H9 (cell line): Measurements from ENCODE around the gene RPGR. TPM values are rescaled to one million over a fixed set of nuclear protein-coding genes. Genes with fewer than 3 reads are reported as not detected.

Experiments
- DNase-seq: peaks from one replicate; pipeline ENCODE4 v3.0.0-alpha.2; 2017
- H2AFZ ChIP-seq: one replicate; pipeline ENCODE4 v1.6.1; 2013; ENCODE audit warnings: mild to moderate bottlenecking, low read length, control low read depth, moderate library complexity
- H2AK5ac ChIP-seq: 2 replicates; pipeline ENCODE4 v1.6.1; 2013; ENCODE audit warnings: low read length, control low read depth, mixed read lengths; ENCODE audit not compliant: insufficient read length
- H2BK120ac ChIP-seq: one replicate; pipeline ENCODE4 v1.6.1; 2013; ENCODE audit warnings: low read depth, mild to moderate bottlenecking, low read length, control low read depth, inconsistent platforms; ENCODE audit not compliant: poor library complexity, severe bottlenecking
- H2BK12ac ChIP-seq: 2 replicates; pipeline ENCODE4 v1.6.1; 2013; ENCODE audit warnings: low read length, control low read depth, mixed read lengths, low read depth; ENCODE audit not compliant: insufficient read length
- H2BK15ac ChIP-seq: 2 replicates; pipeline ENCODE4 v1.6.1; 2013; ENCODE audit warnings: low read depth, low read length, control low read depth
- H2BK20ac ChIP-seq: one replicate; pipeline ENCODE4 v1.6.1; 2013; ENCODE audit warnings: low read depth, mild to moderate bottlenecking, low read length, control low read depth, inconsistent platforms; ENCODE audit not compliant: poor library complexity, severe bottlenecking
- H2BK5ac ChIP-seq: 2 replicates; pipeline ENCODE4 v1.6.1; 2013; ENCODE audit warnings: low read length, control low read depth, mixed read lengths; ENCODE audit not compliant: insufficient read length
- H3K14ac ChIP-seq: 2 replicates; pipeline ENCODE4 v1.6.1; 2013; ENCODE audit warnings: low read length, control low read depth; ENCODE audit not compliant: insufficient read depth
- H3K18ac ChIP-seq: 2 replicates; pipeline ENCODE4 v1.6.1; 2013; ENCODE audit warnings: low read depth, mild to moderate bottlenecking, mixed read lengths, low read length, control low read depth; ENCODE audit not compliant: insufficient read length
- H3K23ac ChIP-seq: 2 replicates; pipeline ENCODE4 v1.6.1; 2013; ENCODE audit warnings: low read length, control low read depth, mixed read lengths, low read depth; ENCODE audit not compliant: insufficient read length
- H3K23me2 ChIP-seq: 2 replicates; pipeline ENCODE4 v1.6.1; 2013; ENCODE audit warnings: low read depth, mild to moderate bottlenecking, mixed read lengths, low read length, control low read depth; ENCODE audit not compliant: insufficient read length, poor library complexity, severe bottlenecking
- H3K27ac ChIP-seq: 2 replicates; pipeline ENCODE4 v1.5.1; 2013; ENCODE audit warnings: low read length, control low read depth, mixed read lengths, low read depth; ENCODE audit not compliant: insufficient read length
- H3K27me3 ChIP-seq: 2 replicates; pipeline ENCODE4 v1.6.1; 2013; ENCODE audit warnings: low read length, control low read depth, inconsistent platforms; ENCODE audit not compliant: insufficient read depth
- H3K4ac ChIP-seq: 2 replicates; pipeline ENCODE4 v1.6.1; 2013; ENCODE audit warnings: low read depth, mild to moderate bottlenecking, control low read depth, inconsistent platforms, low read length, moderate library complexity
- H3K4me1 ChIP-seq: 2 replicates; pipeline ENCODE4 v1.6.1; 2013; ENCODE audit warnings: low read length, control low read depth, inconsistent platforms; ENCODE audit not compliant: insufficient read depth
- H3K4me2 ChIP-seq: 2 replicates; pipeline ENCODE4 v1.6.1; 2013; ENCODE audit warnings: low read length, control low read depth, mixed read lengths; ENCODE audit not compliant: insufficient read length, insufficient read depth
- H3K56ac ChIP-seq: 2 replicates; pipeline ENCODE4 v1.6.1; 2013; ENCODE audit warnings: low read depth, mild to moderate bottlenecking, mixed read lengths, low read length, control low read depth; ENCODE audit not compliant: insufficient read length
- H3K79me1 ChIP-seq: 2 replicates; pipeline ENCODE4 v1.6.1; 2013; ENCODE audit warnings: low read depth, mild to moderate bottlenecking, moderate library complexity, low read length, control low read depth, inconsistent platforms; ENCODE audit not compliant: insufficient read depth, poor library complexity, severe bottlenecking
- H3K79me2 ChIP-seq: 2 replicates; pipeline ENCODE4 v1.6.1; 2013; ENCODE audit warnings: low read length, control low read depth, inconsistent platforms; ENCODE audit not compliant: insufficient read depth
- H3K9ac ChIP-seq: 2 replicates; pipeline ENCODE4 v1.6.1; 2013; ENCODE audit warnings: low read length, control low read depth, mixed read lengths; ENCODE audit not compliant: insufficient read length; ENCODE audit errors: extremely low read depth
- H3K9me3 ChIP-seq: one replicate; pipeline ENCODE4 v1.6.1; 2013; ENCODE audit warnings: low read depth, low read length, inconsistent platforms; ENCODE audit not compliant: control insufficient read depth
- H3T11ph ChIP-seq: one replicate; pipeline ENCODE4 v1.6.1; 2013; ENCODE audit warnings: mild to moderate bottlenecking, low read length, control low read depth, inconsistent platforms
- H4K20me1 ChIP-seq: one replicate; pipeline ENCODE4 v1.6.1; 2013; ENCODE audit not compliant: control insufficient read depth, insufficient read length, insufficient read depth
- H4K5ac ChIP-seq: 2 replicates; pipeline ENCODE4 v1.6.1; 2013; ENCODE audit warnings: low read depth, mild to moderate bottlenecking, mixed read lengths, low read length, control low read depth; ENCODE audit not compliant: insufficient read length
- H4K8ac ChIP-seq: replicated peaks from 2 replicates; pipeline ENCODE4 v1.6.1; 2013; ENCODE audit warnings: low read length, control low read depth, mixed read lengths, low read depth; ENCODE audit not compliant: insufficient read length
- H4K91ac ChIP-seq: 2 replicates; pipeline ENCODE4 v1.6.1; 2013; ENCODE audit warnings: low read depth, mild to moderate bottlenecking, moderate library complexity, mixed read lengths, low read length, control low read depth; ENCODE audit not compliant: insufficient read length
- H3K27ac Mint-ChIP-seq, 3 experiments: 2 replicates in 2 of 3; 3 replicates in 1 of 3; pipeline ENCODE4 v1.8.0; 2020 to 2021; ENCODE audit warnings: mixed read lengths in 3 of 3, mild to moderate bottlenecking in 1 of 3, moderate library complexity in 1 of 3
- H3K27me3 Mint-ChIP-seq: 2 replicates; pipeline ENCODE4 v1.8.0; 2021; ENCODE audit warnings: low read depth, mild to moderate bottlenecking, moderate library complexity, mixed read lengths
- H3K36me3 Mint-ChIP-seq, 3 experiments: 2 replicates in 2 of 3; 3 replicates in 1 of 3; pipeline ENCODE4 v1.8.0; 2020 to 2021; ENCODE audit warnings: low read depth in 3 of 3, mixed read lengths in 3 of 3; ENCODE audit not compliant: insufficient read depth in 1 of 3
- H3K4me1 Mint-ChIP-seq, 2 experiments: 2 replicates each; pipeline ENCODE4 v1.8.0; 2020; ENCODE audit warnings: mixed read lengths in 2 of 2
- H3K4me3 Mint-ChIP-seq, 2 experiments: 2 replicates in 1 of 2; 3 replicates in 1 of 2; pipeline ENCODE4 v1.8.0; 2020 to 2021; ENCODE audit warnings: mild to moderate bottlenecking in 2 of 2, mixed read lengths in 2 of 2, moderate library complexity in 1 of 2
- H3K9me3 Mint-ChIP-seq, 2 experiments: 2 replicates in 1 of 2; 3 replicates in 1 of 2; pipeline ENCODE4 v1.8.0; 2020; ENCODE audit warnings: mild to moderate bottlenecking in 2 of 2, mixed read lengths in 2 of 2, moderate library complexity in 1 of 2
- CTCF ChIP-seq: fragments of 200-600 bp; sonication (generic); conservative IDR thresholded peaks from 3 replicates; pipeline ENCODE4 v1.8.0; 2021; ENCODE audit warnings: antibody characterized with exemption, mild to moderate bottlenecking
- WGBS: extraction: QIAGEN DNeasy Blood & Tissue Kit; methylation state at CpG from one replicate; pipeline ENCODE4 v1.1.7; 2013; ENCODE audit warnings: missing lambda C conversion rate, low lambda C conversion rate, mixed read lengths; ENCODE audit not compliant: insufficient read length; ENCODE audit errors: extremely low coverage; 5-methylcytosine and 5-hydroxymethylcytosine counted together
- total RNA-seq: library from RNA; stranded (reverse); gene quantifications from 2 replicates; pipeline ENCODE4 v1.2.1, GENCODE V29; 2021

The RPGR gene
- total RNA-seq, 1 experiment from 2014 or later: 7.3 TPM

GRCh38 chrX:38277802-38278201 is 49.5 kb downstream of the RPGR start:
- H3K79me2 ChIP-seq: no peaks in the 10 kb centered on the region
- no peaks in the 10 kb centered on the region for H3K23me2 ChIP-seq
- no peak overlapping the region for H3K18ac ChIP-seq
- no peak overlapping the region for H3K27ac ChIP-seq
- H4K8ac ChIP-seq: no peak overlapping the region
- no peak overlapping the region for H4K5ac ChIP-seq
- no peak overlapping the region for H3K56ac ChIP-seq
- no peak overlapping the region for H4K91ac ChIP-seq
- H3K4ac ChIP-seq: no peak overlapping the region
- no peak for DNase-seq
- peaks cover 43 to 51% of the 10 kb centered on the region in 2 experiments for H3K9me3 Mint-ChIP-seq
- H2BK20ac ChIP-seq: no peak overlapping the region
- no peaks in the 10 kb centered on the region; the same call in 1 of the 2 replicates for H3K27me3 Mint-ChIP-seq
- no peak overlapping the region for H3K9ac ChIP-seq
- H3K4me2 ChIP-seq: no peak overlapping the region
- no peak overlapping the region for H3K4me3 Mint-ChIP-seq
- TF ChIP-seq CTCF: no peak
- no peak overlapping the region for H2BK12ac ChIP-seq
- no peak overlapping the region for H2AFZ ChIP-seq
- no CpG with 5 or more reads among the region's 2 CpGs for WGBS
- H3K14ac ChIP-seq: no peak overlapping the region
- no peak overlapping the region for H3K23ac ChIP-seq
- H3K27ac Mint-ChIP-seq: no peak overlapping the region; a peak in 1 of 7 replicates
- H3K79me1 ChIP-seq: no peaks in the 10 kb centered on the region
- peaks cover 11 to 12% of the 10 kb centered on the region in 2 experiments for H3K4me1 Mint-ChIP-seq
- no peak overlapping the region for H3T11ph ChIP-seq
- no peak overlapping the region for H2BK5ac ChIP-seq
- no peak overlapping the region for H2AK5ac ChIP-seq
- no peak overlapping the region for H2BK120ac ChIP-seq
- H3K9me3 ChIP-seq: no peaks in the 10 kb centered on the region
- H3K4me1 ChIP-seq: no peaks in the 10 kb centered on the region
- H3K36me3 Mint-ChIP-seq: peaks cover 0 to 2% (median 2%) of the 10 kb centered on the region in 3 experiments; a peak in 2 of 7 replicates
- H3K27me3 ChIP-seq: no peaks in the 10 kb centered on the region
- H4K20me1 ChIP-seq: no peaks in the 10 kb centered on the region
- no peak overlapping the region for H2BK15ac ChIP-seq
